HepG2 (cell line): ENCODE measurements around the gene P2RX5. TPM values are rescaled to one million over a fixed set of nuclear protein-coding genes. Genes with fewer than 3 reads are reported as not detected.
A peak's percentile ranks its signal among the peaks of the same experiment; 100 is the strongest.

Experiments
- ATAC-seq: fragments of 200-7000 bp; cut with Tn5 transposase; 3 replicates; pipeline ENCODE4 v1.9.1; 2020; ENCODE audit warnings: mild to moderate bottlenecking, moderate library complexity
- BruUV-seq: library from RNA; stranded (reverse); fragments of 400-500 nt; replicated peaks from 2 replicates; lab custom pipeline; 2021; lab: Mats Ljungman, UMichigan
- CTCF ChIA-PET: fragments of 300-600 bp; formaldehyde crosslinking; extraction: SDS; loops from one replicate; lab custom pipeline; 2021; ENCODE audit warnings: low total read pairs, inconsistent platforms, low intra/inter-chr PET ratio; lab: Yijun Ruan, JAX
- POLR2A ChIA-PET: fragments of 350-600 bp; sonication (Branson Sonifier 250); formaldehyde crosslinking; loops from one replicate; lab custom pipeline; 2020; ENCODE audit warnings: antibody characterized with exemption, inconsistent platforms; lab: Yijun Ruan, JAX
- DNase-seq: peaks from one replicate; pipeline ENCODE4 v3.0.0-alpha.2; 2015; ENCODE audit warnings: low spot score
- FAIRE-seq: peaks from 3 replicates; lab custom pipeline; 2011; peaks lifted over from hg19 to GRCh38; lab: Jason Lieb, UNC
- H2AFZ ChIP-seq: one replicate; pipeline ENCODE4 v1.6.1; 2011; ENCODE audit warnings: low read length, inconsistent platforms
- H3K27ac ChIP-seq: fragments of 300-600 bp; 3 replicates; pipeline ENCODE4 v1.8.0; 2011; ENCODE audit warnings: mixed run types, mild to moderate bottlenecking, mixed read lengths, low read length, inconsistent platforms; ENCODE audit not compliant: insufficient read depth; ENCODE audit errors: extremely low read length
- H3K27me3 ChIP-seq, 2 experiments: fragments of 200-600 bp in 1 of 2; 2 replicates in 1 of 2; 3 replicates in 1 of 2; pipeline versions ENCODE4 v1.6.0 to v1.8.0; 2011; ENCODE audit warnings: low read length in 2 of 2, mild to moderate bottlenecking in 2 of 2, moderate library complexity in 2 of 2, inconsistent platforms in 1 of 2; ENCODE audit not compliant: insufficient read depth in 2 of 2, control insufficient read depth in 1 of 2
- H3K36me3 ChIP-seq, 2 experiments: fragments of 200-600 bp in 1 of 2; replicated peaks in 1 of 2; 2 replicates in 1 of 2; 3 replicates in 1 of 2; pipeline versions ENCODE4 v1.5.1 to v1.8.0; 2011; ENCODE audit warnings: low read length in 2 of 2, inconsistent platforms in 1 of 2; ENCODE audit not compliant: insufficient read depth in 2 of 2, control insufficient read depth in 1 of 2
- H3K4me1 ChIP-seq: 2 replicates; pipeline ENCODE4 v1.5.1; 2012; ENCODE audit warnings: low read length, inconsistent platforms; ENCODE audit not compliant: insufficient read depth
- H3K4me2 ChIP-seq: 2 replicates; pipeline ENCODE4 v1.6.0; 2011; ENCODE audit warnings: low read depth, low read length, inconsistent platforms
- H3K4me3 ChIP-seq, 3 experiments: fragments of 200-600 bp in 1 of 3; sonication (generic), shearing (Covaris generic) in 1 of 3; replicated peaks in 1 of 3; 2 replicates each; pipeline ENCODE4 v1.5.1; 2011 to 2016; ENCODE audit warnings: low read length in 3 of 3, inconsistent platforms in 2 of 3, low read depth in 2 of 3, mild to moderate bottlenecking in 2 of 3, control low read depth in 1 of 3, mixed read lengths in 1 of 3; ENCODE audit not compliant: insufficient read depth in 1 of 3
- H3K79me2 ChIP-seq: one replicate; pipeline ENCODE4 v1.6.1; 2011; ENCODE audit warnings: low read length, inconsistent platforms; ENCODE audit not compliant: insufficient read depth
- H3K9ac ChIP-seq: 2 replicates; pipeline ENCODE4 v1.6.0; 2011; ENCODE audit warnings: mild to moderate bottlenecking, low read depth, low read length, inconsistent platforms; ENCODE audit not compliant: insufficient read depth
- H3K9me3 ChIP-seq: 2 replicates; pipeline ENCODE4 v1.5.1; 2012; ENCODE audit warnings: mild to moderate bottlenecking, low read length
- H4K20me1 ChIP-seq: 2 replicates; pipeline ENCODE4 v1.6.0; 2011; ENCODE audit warnings: inconsistent platforms, mild to moderate bottlenecking, low read length, moderate library complexity; ENCODE audit not compliant: insufficient read depth
- E2F1 ChIP-seq: sonication (generic); formaldehyde crosslinking; IDR thresholded peaks from 2 replicates; pipeline ENCODE4 v1.5.0; 2020; ENCODE audit warnings: missing genetic modification reagents
- ZNF263 ChIP-seq: sonication (generic); formaldehyde crosslinking; IDR thresholded peaks from 2 replicates; pipeline ENCODE4 v1.4.0; 2020; ENCODE audit warnings: missing genetic modification reagents
- ZNF510 ChIP-seq: sonication (generic); formaldehyde crosslinking; IDR thresholded peaks from 2 replicates; pipeline ENCODE4 v1.4.0; 2020; ENCODE audit warnings: low read depth, mild to moderate bottlenecking, missing genetic modification reagents
- ZNF567 ChIP-seq: sonication (generic); formaldehyde crosslinking; IDR thresholded peaks from 2 replicates; pipeline ENCODE4 v1.8.1; 2023; ENCODE audit warnings: mild to moderate bottlenecking, missing genetic modification reagents, borderline replicate concordance
- WGBS: methylation state at CpG from one replicate; pipeline ENCODE4 v1.1.6; 2017; ENCODE audit warnings: low lambda C conversion rate; 5-methylcytosine and 5-hydroxymethylcytosine counted together
- in situ Hi-C: cut with HindIII; loops from 2 replicates; pipeline ENCODE4 v1.10.0; 2017; ENCODE audit warnings: low pct_unique_long_range_greater_than_20kb; ENCODE audit not compliant: extremely low pct_ligation_motif_present
- intact Hi-C: fragments of 100-400 bp; cut with micrococcal nuclease; formaldehyde crosslinking; loops from one replicate; pipeline ENCODE4 v1.10.0; 2022; ENCODE audit not compliant: unreplicated experiment
- polyA plus RNA-seq, 8 experiments: library from polyadenylated mRNA; depleted of rRNA in 3 of 8; stranded (reverse) in 7 of 8; unstranded in 1 of 8; fragments of >200 nt; fragmentation: Illumina TruSeq in 4 of 8; extraction: Trizol in 4 of 8; gene quantifications; 2 replicates each; pipeline versions ENCODE4 v1.2.1 to v1.2.3, GENCODE V29; 2011 to 2016; ENCODE audit warnings: low read depth in 4 of 8, missing spikeins in 1 of 8, mixed read lengths in 1 of 8; ENCODE audit not compliant: insufficient read depth in 1 of 8
- total RNA-seq, 5 experiments: library from RNA; depleted of rRNA; stranded (reverse); fragments of >200 nt; fragmentation: Illumina TruSeq; extraction: Trizol; gene quantifications; 2 replicates each; pipeline ENCODE4 v1.2.3, GENCODE V29; 2016; ENCODE audit warnings: low read depth in 1 of 5

Gene P2RX5
- total and polyA plus RNA-seq, 2 of the 13 experiments (the other 11 are each of a cell fraction or from before 2014, with no cell fraction given): 0.95 to 1.7 TPM

- ATAC-seq (no peak), DNase-seq (no peak), FAIRE-seq (no peak)
- WGBS: 58% methylated on average over 11 of the region's 12 CpGs
- H4K20me1 ChIP-seq: no peaks in the 10 kb centered on the region
- intact Hi-C loops: loop anchor here (5.0 kb wide), 2 partner anchors 51 to 146 kb away; no protein-coding TSS in a partner anchor
- H3K36me3 ChIP-seq: no peaks in the 10 kb centered on the region
- BruUV-seq: no TSS peak
- TF ChIP-seq E2F1 (no peak), ZNF510 (CRISPR knock-in tag) (no peak)
- H3K4me1 ChIP-seq: peaks cover 14% of the 10 kb centered on the region
- peaks cover 2 to 7% of the 10 kb centered on the region in 2 experiments; a peak in 4 of 5 replicates for H3K27me3 ChIP-seq
- H2AFZ ChIP-seq: no peak overlapping the region
- in situ Hi-C loops: no loop called here
- no peak overlapping the region for H3K27ac ChIP-seq
- no peaks in the 10 kb centered on the region for H3K9me3 ChIP-seq
- ChIA-PET CTCF (no interaction called here), POLR2A (no interaction called here)
- H3K4me2 ChIP-seq: peak overlapping the region; percentile 29; the same call in 1 of the 2 replicates
- no peaks in the 10 kb centered on the region for H3K79me2 ChIP-seq
- H3K9ac ChIP-seq: no peak overlapping the region
- H3K4me3 ChIP-seq: no peak overlapping the region
Measured at GRCh38 chr17:3681057-3681456, 14.9 kb downstream of the P2RX5 start.

GRCh38 chr17:3679531-3680126, 16.3 kb downstream of the P2RX5 start:
- Histone ChIP-seq H3K9ac (no peak overlapping the region), H3K4me3 (no peak overlapping the region), H3K4me2 (no peak overlapping the region), H3K27me3 (peaks cover 1 to 7% of the 10 kb centered on the region in 2 experiments; a peak in 3 of 5 replicates), H2AFZ (no peak overlapping the region), H3K36me3 (no peaks in the 10 kb centered on the region), H3K9me3 (no peaks in the 10 kb centered on the region), H3K27ac (no peak overlapping the region), H4K20me1 (no peaks in the 10 kb centered on the region), H3K4me1 (peaks cover 16% of the 10 kb centered on the region), H3K79me2 (no peaks in the 10 kb centered on the region)
- ChIA-PET POLR2A (interaction anchor here (2.6 to 3.1 kb wide), 2 partner anchors 11 to 12 kb away, joined by 8 to 21 read pairs; partner anchors contain the start of genes EMC6 and TAX1BP3), CTCF (no interaction called here)
- in situ Hi-C loops: no loop called here
- no peak for DNase-seq
- ATAC-seq: no peak
- no peak for FAIRE-seq
- no TSS peak for BruUV-seq
- TF ChIP-seq ZNF263 (CRISPR knock-in tag): peak; percentile 72
- TF ChIP-seq ZNF567 (CRISPR knock-in tag): no peak
- intact Hi-C loops: loop anchor here (5.0 kb wide), 2 partner anchors 53 to 148 kb away; no protein-coding TSS in a partner anchor
- 63% methylated on average over 10 of the region's 20 CpGs for WGBS
